ENCODE measurements around the gene PPP1R37. TPM values are rescaled to one million over a fixed set of nuclear protein-coding genes. Genes with fewer than 3 reads are reported as not detected.

The PPP1R37 gene
- total and polyA plus RNA-seq, 2 of the 8 experiments (the other 6 are each of a cell fraction or from before 2014, with no cell fraction given) = 14.6 to 25.7 TPM

DNA sequence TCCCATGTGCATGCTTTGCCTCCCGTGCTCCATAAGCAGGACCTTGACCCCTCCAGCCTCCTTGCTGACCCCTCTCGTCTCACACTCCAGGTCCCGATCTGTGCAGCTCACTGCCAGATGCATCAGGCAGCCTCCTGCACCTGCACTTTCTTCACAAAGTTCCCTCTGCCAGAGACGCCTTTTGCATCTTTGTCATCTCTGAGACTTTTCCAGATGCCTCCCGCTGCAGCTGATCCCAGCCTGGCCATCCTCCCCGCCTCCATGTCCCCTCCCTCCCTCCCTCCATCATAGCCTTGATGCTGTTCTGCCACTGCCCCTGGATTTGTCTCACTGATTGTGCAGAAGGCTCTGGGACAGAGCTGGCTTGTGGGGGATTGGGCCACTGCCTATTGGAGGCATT lies 29.9 kb downstream of the PPP1R37 start:
- H3K4me1 ChIP-seq (replicated peaks in 1 of 4; ENCODE audit: control insufficient read depth in 3 of 4, insufficient read depth in 4 of 4, low read length in 3 of 4) = peaks cover 0 to 4% (median 0%) of the 10 kb centered on the region in 4 experiments; a peak in 4 of 7 replicates
- H3K23ac ChIP-seq (ENCODE audit: insufficient read length) = no peak overlapping the region
- no peak overlapping the region for H2BK12ac ChIP-seq (ENCODE audit: low read depth, low read length)
- H3K23me2 ChIP-seq (ENCODE audit: low read depth, low read length) = no peaks in the 10 kb centered on the region
- no peak overlapping the region for H3K18ac ChIP-seq (ENCODE audit: extremely low read depth, low read length)
- no peak overlapping the region for H2BK20ac ChIP-seq (ENCODE audit: low read length)
- peaks cover 0 to 63% of the 10 kb centered on the region in 2 experiments; a peak in 2 of 4 replicates for H3K79me2 ChIP-seq (ENCODE audit: control insufficient read depth in 1 of 2, insufficient read depth in 2 of 2, low read length in 2 of 2)
- H3K4me2 ChIP-seq (ENCODE audit: insufficient read depth in 1 of 2, low read depth in 2 of 2, low read length in 2 of 2) = no peak overlapping the region
- H3K9ac ChIP-seq (replicated peaks in 1 of 4; ENCODE audit: extremely low read depth in 1 of 4, low read depth in 3 of 4, low read length in 3 of 4) = no peak overlapping the region
- H3K79me1 ChIP-seq (ENCODE audit: low read depth, low read length) = peaks cover 33% of the 10 kb centered on the region
- no peak overlapping the region for H3K4me3 ChIP-seq (ENCODE audit: extremely low read depth in 1 of 4, insufficient read depth in 2 of 4, low read depth in 3 of 4, low read length in 4 of 4)
- no peak overlapping the region for H2BK15ac ChIP-seq (ENCODE audit: low read length)
- H2AFZ ChIP-seq (ENCODE audit: low read length) = no peak overlapping the region
- no peak overlapping the region for H4K8ac ChIP-seq (ENCODE audit: extremely low read depth, insufficient read depth, low read length)
- no peak overlapping the region for H2BK120ac ChIP-seq (replicated peaks; ENCODE audit: low read depth, low read length)
- H2AK5ac ChIP-seq (ENCODE audit: low read depth, low read length) = no peak overlapping the region
- peaks cover 19 to 49% of the 10 kb centered on the region in 2 experiments for H4K20me1 ChIP-seq (replicated peaks in 1 of 2; ENCODE audit: control insufficient read depth in 1 of 2, insufficient read depth in 2 of 2, low read length in 2 of 2)
- DNase-seq (ENCODE audit: low read depth in 1 of 2, low spot score in 2 of 2) (no peak), FAIRE-seq (no peak)
- ChIA-PET POLR2A (ENCODE audit: partially characterized antibody) (interaction anchor here (1.6 to 4.3 kb wide), 3 partner anchors 10 to 33 kb away, joined by 6 to 21 read pairs (median 8); partner anchors contain the start of gene PPP1R37), CTCF (ENCODE audit: partially characterized antibody) (interaction anchor here (4.4 to 6.1 kb wide), 3 partner anchors 10 to 23 kb away, joined by 44 to 73 read pairs (median 57); no protein-coding TSS in a partner anchor)
- H3K36me3 ChIP-seq (ENCODE audit: control insufficient read depth in 2 of 4, insufficient read depth in 4 of 4, low read length in 3 of 4) = no peaks in the 10 kb centered on the region
- no peak overlapping the region for H4K91ac ChIP-seq (replicated peaks; ENCODE audit: insufficient read length, low read length)
- H4K5ac ChIP-seq (ENCODE audit: insufficient read length, low read depth, low read length) = no peak overlapping the region
- no peak overlapping the region for H3K14ac ChIP-seq (ENCODE audit: insufficient read length)
- WGBS, 2 experiments (ENCODE audit: extremely low coverage in 1 of 2, insufficient coverage in 1 of 2, insufficient read length in 1 of 2, insufficient replicate concordance in 2 of 2, low coverage in 1 of 2, low lambda C conversion rate in 2 of 2, missing lambda C conversion rate in 1 of 2) = 87% methylated on average over 5 of the region's 6 CpGs; no CpG with 5 or more reads in 1 of the 2 experiments
- no peaks in the 10 kb centered on the region for H3K9me3 ChIP-seq (ENCODE audit: insufficient read depth in 2 of 2, low read depth in 1 of 2, low read length in 1 of 2)
- H3K27me3 ChIP-seq (replicated peaks in 1 of 4; ENCODE audit: control insufficient read depth in 3 of 4, extremely low read depth in 1 of 4, insufficient read depth in 3 of 4, low read length in 3 of 4) = no peaks in the 10 kb centered on the region
- H3K4ac ChIP-seq (replicated peaks; ENCODE audit: insufficient read length, low read depth, low read length) = no peak overlapping the region
- no peak overlapping the region for H2BK5ac ChIP-seq (ENCODE audit: low read depth, low read length)
- no peak overlapping the region for H3K56ac ChIP-seq (replicated peaks; ENCODE audit: insufficient read length, low read depth, low read length)
- H3K27ac ChIP-seq (ENCODE audit: low read depth, low read length) = no peak overlapping the region
- TF ChIP-seq KDM5A (IDR thresholded peaks at IDR 0.05; ENCODE audit: low read length) = no peak
- no peak for TF ChIP-seq SP4 (IDR thresholded peaks at IDR 0.05; ENCODE audit: low read length)
- TF ChIP-seq JUN (IDR thresholded peaks at IDR 0.05; ENCODE audit: low read depth, low read length) = no peak
- TF ChIP-seq GTF2F1 (IDR thresholded peaks at IDR 0.05; ENCODE audit: borderline replicate concordance, low read depth, low read length) = no peak
- no peak for TF ChIP-seq EGR1 (IDR thresholded peaks at IDR 0.05; ENCODE audit: borderline replicate concordance, low read depth, low read length)
- no peak for TF ChIP-seq KDM1A (IDR thresholded peaks at IDR 0.05; ENCODE audit: borderline replicate concordance, low read length)
- no peak for TF ChIP-seq EZH2 (IDR thresholded peaks at IDR 0.05; ENCODE audit: low read depth, low read length, severe bottlenecking)
- TF ChIP-seq RBBP5 (IDR thresholded peaks at IDR 0.05; ENCODE audit: borderline replicate concordance, low read depth, low read length) = no peak
- TF ChIP-seq SIRT6 (IDR thresholded peaks at IDR 0.05; ENCODE audit: low read length) = no peak
- TF ChIP-seq BRCA1 (IDR thresholded peaks at IDR 0.05; ENCODE audit: low read depth, low read length) = no peak
- TF ChIP-seq CREB1 (IDR thresholded peaks at IDR 0.05) = no peak
- TF ChIP-seq SP1 (IDR thresholded peaks at IDR 0.05; ENCODE audit: low read depth, low read length) = no peak
- TF ChIP-seq, protein P1, sequence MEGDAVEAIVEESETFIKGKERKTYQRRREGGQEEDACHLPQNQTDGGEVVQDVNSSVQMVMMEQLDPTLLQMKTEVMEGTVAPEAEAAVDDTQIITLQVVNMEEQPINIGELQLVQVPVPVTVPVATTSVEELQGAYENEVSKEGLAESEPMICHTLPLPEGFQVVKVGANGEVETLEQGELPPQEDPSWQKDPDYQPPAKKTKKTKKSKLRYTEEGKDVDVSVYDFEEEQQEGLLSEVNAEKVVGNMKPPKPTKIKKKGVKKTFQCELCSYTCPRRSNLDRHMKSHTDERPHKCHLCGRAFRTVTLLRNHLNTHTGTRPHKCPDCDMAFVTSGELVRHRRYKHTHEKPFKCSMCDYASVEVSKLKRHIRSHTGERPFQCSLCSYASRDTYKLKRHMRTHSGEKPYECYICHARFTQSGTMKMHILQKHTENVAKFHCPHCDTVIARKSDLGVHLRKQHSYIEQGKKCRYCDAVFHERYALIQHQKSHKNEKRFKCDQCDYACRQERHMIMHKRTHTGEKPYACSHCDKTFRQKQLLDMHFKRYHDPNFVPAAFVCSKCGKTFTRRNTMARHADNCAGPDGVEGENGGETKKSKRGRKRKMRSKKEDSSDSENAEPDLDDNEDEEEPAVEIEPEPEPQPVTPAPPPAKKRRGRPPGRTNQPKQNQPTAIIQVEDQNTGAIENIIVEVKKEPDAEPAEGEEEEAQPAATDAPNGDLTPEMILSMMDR (IDR thresholded peaks at IDR 0.05; ENCODE audit: control extremely low read depth in 1 of 3, insufficient read depth in 1 of 3, low read depth in 1 of 3, low read length in 3 of 3) = no peak
